K562 (cell line): ENCODE results near the gene PLPPR2. TPM values are rescaled to one million over a fixed set of nuclear protein-coding genes. Genes with fewer than 3 reads are reported as not detected.

Experiments
- CEBPG ChIP-seq, 3 experiments: fragments of 200-800 bp in 1 of 3; sonication (Bioruptor generic) in 1 of 3; sonication (generic) in 1 of 3; formaldehyde crosslinking in 1 of 3; IDR thresholded peaks in 2 of 3; conservative IDR thresholded peaks in 1 of 3; 2 replicates each; pipeline versions ENCODE4 v1.6.1 to v1.8.0; 2016 to 2022; ENCODE audit warnings: missing compliant biosample characterization in 2 of 3, missing genetic modification characterization in 2 of 3, mild to moderate bottlenecking in 1 of 3, missing genetic modification reagents in 1 of 3
- EZH2 ChIP-seq: IDR thresholded peaks from 2 replicates; pipeline ENCODE4 v1.6.1; 2012; ENCODE audit warnings: low read depth, mild to moderate bottlenecking, inconsistent platforms, low read length, borderline replicate concordance
- FIP1L1 ChIP-seq: fragments of 200-400 bp; formaldehyde crosslinking; IDR thresholded peaks from 2 replicates; pipeline ENCODE4 v1.6.1; 2018; ENCODE audit warnings: mild to moderate bottlenecking, low read depth, low read length; ENCODE audit not compliant: poor library complexity, severe bottlenecking
- HDAC2 ChIP-seq: fragments of 450-650 bp; IDR thresholded peaks from 2 replicates; pipeline ENCODE4 v1.6.1; 2016; ENCODE audit warnings: mild to moderate bottlenecking
- KLF10 ChIP-seq: fragments of 250-450 bp; sonication (Bioruptor Pico); IDR thresholded peaks from 2 replicates; pipeline ENCODE4 v1.6.1; 2021; ENCODE audit warnings: matching md5 sums
- MXI1 ChIP-seq: IDR thresholded peaks from 2 replicates; pipeline ENCODE4 v1.6.1; 2011; ENCODE audit warnings: low read depth, mild to moderate bottlenecking, improper control_type of control experiment, low read length
- NCOA1 ChIP-seq: fragments of 450-650 bp; IDR thresholded peaks from 2 replicates; pipeline ENCODE4 v1.6.1; 2016; ENCODE audit warnings: low read depth
- SMARCA4 ChIP-seq: fragments of 450-650 bp; IDR thresholded peaks from 2 replicates; pipeline ENCODE4 v1.6.1; 2016
- TAF7 ChIP-seq: fragments of 450-650 bp; IDR thresholded peaks from 2 replicates; pipeline ENCODE4 v1.6.1; 2016; ENCODE audit warnings: missing genetic modification characterization, missing compliant biosample characterization
- TCF7 ChIP-seq: sonication (generic); IDR thresholded peaks from 2 replicates; pipeline ENCODE4 v1.6.1; 2016; ENCODE audit warnings: antibody characterized with exemption, borderline replicate concordance
- ZFP91 ChIP-seq: sonication (generic); formaldehyde crosslinking; IDR thresholded peaks from 2 replicates; pipeline ENCODE4 v1.8.0; 2022; ENCODE audit warnings: mild to moderate bottlenecking, missing genetic modification reagents
- ZNF280A ChIP-seq: fragments of 450-650 bp; IDR thresholded peaks from 2 replicates; pipeline ENCODE4 v1.6.1; 2018; ENCODE audit warnings: mild to moderate bottlenecking, low read depth; ENCODE audit not compliant: partially characterized antibody
- ZNF592 ChIP-seq: fragments of 450-650 bp; IDR thresholded peaks from 2 replicates; pipeline ENCODE4 v1.6.1; 2017; ENCODE audit warnings: antibody characterized with exemption, mild to moderate bottlenecking
- ZNF668 ChIP-seq: fragments of 250-450 bp; sonication (Bioruptor Pico); IDR thresholded peaks from 2 replicates; pipeline ENCODE4 v1.8.0; 2022; ENCODE audit warnings: mild to moderate bottlenecking, inconsistent platforms
- polyA plus RNA-seq, 8 experiments: library from polyadenylated mRNA; depleted of rRNA in 4 of 8; stranded (reverse) in 5 of 8; unstranded in 3 of 8; fragments of >200 nt; fragmentation: Nextera tagmentation in 2 of 8; fragmentation: Illumina TruSeq in 1 of 8; extraction: Ambion mirVana in 2 of 8; extraction: Trizol in 1 of 8; gene quantifications; 2 replicates each; pipeline versions ENCODE4 v1.2.1 to v1.2.3, GENCODE V29; 2011 to 2014; ENCODE audit warnings: inconsistent platforms in 1 of 8, missing spikeins in 1 of 8
- total RNA-seq, 7 experiments: library from RNA; depleted of rRNA in 6 of 7; stranded (reverse); fragments of >200 nt in 6 of 7; fragmentation: Illumina TruSeq in 2 of 7; extraction: Trizol in 2 of 7; gene quantifications; 2 replicates each; pipeline versions ENCODE4 v1.2.1 to v1.2.3, GENCODE V29; 2011 to 2021; ENCODE audit warnings: low replicate concordance in 1 of 7
- TF ChIP-seq, protein P1 (sequence below): fragments of 450-650 bp; formaldehyde crosslinking; IDR thresholded peaks from 2 replicates; pipeline ENCODE4 v1.4.0; 2020; ENCODE audit warnings: mild to moderate bottlenecking, mixed read lengths
- TF ChIP-seq, protein P2 (sequence below): fragments of 250-450 bp; sonication (Bioruptor Pico); IDR thresholded peaks from 2 replicates; pipeline ENCODE4 v1.5.0; 2021

Gene PLPPR2
- total and polyA plus RNA-seq, 9 of the 15 experiments (the other 6 are each of a cell fraction or from before 2014, with no cell fraction given), result 0.49 to 15.9 (median 3.4) TPM

DNA sequence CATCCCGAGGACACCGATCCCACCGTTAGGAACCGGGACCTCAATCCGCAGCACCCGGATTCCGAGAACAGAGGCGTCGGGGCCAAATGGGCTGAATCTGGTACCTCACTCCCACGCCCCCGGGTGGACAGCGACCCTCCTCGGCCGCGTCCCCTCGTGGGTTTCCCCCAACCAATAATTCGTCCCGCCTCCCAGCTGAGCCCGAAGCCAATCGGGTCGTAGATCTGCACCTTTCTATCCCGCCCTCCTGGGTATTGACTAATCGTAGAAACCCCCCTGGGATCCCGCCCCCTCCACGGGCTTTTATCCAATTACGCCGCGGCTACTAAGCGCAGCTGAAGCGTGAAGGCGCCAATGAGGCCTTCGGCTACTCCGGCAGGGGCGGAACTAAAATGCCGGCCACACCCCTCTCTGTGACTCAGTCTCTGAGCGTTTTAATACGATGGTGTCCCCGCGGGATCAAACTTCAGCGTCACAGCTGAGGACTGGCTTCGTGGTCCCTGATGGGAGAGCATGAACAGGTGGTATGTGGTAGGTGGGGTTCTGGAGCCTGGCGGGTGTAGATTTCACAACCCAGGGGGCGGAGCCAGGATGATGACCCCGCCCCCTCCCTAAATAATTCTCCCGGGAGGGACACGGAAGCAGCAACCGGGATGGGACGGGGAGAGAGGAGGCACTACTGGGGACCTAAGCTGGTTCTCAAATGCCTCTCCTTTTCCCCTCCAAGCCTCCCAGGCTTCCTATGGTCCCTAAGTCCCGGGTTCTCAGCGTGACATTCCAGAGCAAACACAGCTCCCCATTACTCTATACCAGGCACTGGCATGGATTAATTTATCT is 8.9 kb upstream of the PLPPR2 start, which contains the start of the genes CCDC159 and TMEM205 (continued):
- no peak for TF ChIP-seq ZNF280A
- TF ChIP-seq SMARCA4, result 0 out of 2 replicates have a peak, but pooled peaks have one; percentile 5
- TF ChIP-seq, protein P1, sequence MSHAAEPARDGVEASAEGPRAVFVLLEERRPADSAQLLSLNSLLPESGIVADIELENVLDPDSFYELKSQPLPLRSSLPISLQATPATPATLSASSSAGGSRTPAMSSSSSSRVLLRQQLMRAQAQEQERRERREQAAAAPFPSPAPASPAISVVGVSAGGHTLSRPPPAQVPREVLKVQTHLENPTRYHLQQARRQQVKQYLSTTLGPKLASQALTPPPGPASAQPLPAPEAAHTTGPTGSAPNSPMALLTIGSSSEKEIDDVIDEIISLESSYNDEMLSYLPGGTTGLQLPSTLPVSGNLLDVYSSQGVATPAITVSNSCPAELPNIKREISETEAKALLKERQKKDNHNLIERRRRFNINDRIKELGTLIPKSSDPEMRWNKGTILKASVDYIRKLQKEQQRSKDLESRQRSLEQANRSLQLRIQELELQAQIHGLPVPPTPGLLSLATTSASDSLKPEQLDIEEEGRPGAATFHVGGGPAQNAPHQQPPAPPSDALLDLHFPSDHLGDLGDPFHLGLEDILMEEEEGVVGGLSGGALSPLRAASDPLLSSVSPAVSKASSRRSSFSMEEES (CRISPR knock-in tag), result no peak
- no peak for TF ChIP-seq MXI1
- peak; percentile 81 for TF ChIP-seq CEBPG (CRISPR knock-in tag; IDR thresholded peaks at IDR 0.05)
- peak; percentile 86 to 92 for TF ChIP-seq CEBPG (tag; conservative IDR thresholded peaks at IDR 0.05 in 1 of 2, IDR thresholded peaks at IDR 0.05 in 1 of 2)
- no peak for TF ChIP-seq ZNF592
- no peak for TF ChIP-seq KLF10
- no peak for TF ChIP-seq ZNF668 (CRISPR knock-in tag)
- no peak for TF ChIP-seq ZFP91 (CRISPR knock-in tag)
- TF ChIP-seq HDAC2, result no peak; the same call in 1 of the 2 replicates
- no peak for TF ChIP-seq FIP1L1
- no peak for TF ChIP-seq TAF7 (tag)
- TF ChIP-seq EZH2, result no peak
- TF ChIP-seq, protein P2, sequence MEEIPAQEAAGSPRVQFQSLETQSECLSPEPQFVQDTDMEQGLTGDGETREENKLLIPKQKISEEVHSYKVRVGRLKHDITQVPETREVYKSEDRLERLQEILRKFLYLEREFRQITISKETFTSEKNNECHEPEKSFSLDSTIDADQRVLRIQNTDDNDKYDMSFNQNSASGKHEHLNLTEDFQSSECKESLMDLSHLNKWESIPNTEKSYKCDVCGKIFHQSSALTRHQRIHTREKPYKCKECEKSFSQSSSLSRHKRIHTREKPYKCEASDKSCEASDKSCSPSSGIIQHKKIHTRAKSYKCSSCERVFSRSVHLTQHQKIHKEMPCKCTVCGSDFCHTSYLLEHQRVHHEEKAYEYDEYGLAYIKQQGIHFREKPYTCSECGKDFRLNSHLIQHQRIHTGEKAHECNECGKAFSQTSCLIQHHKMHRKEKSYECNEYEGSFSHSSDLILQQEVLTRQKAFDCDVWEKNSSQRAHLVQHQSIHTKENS, result no peak
- TF ChIP-seq TCF7, result no peak
- no peak for TF ChIP-seq NCOA1
